B cell (primary cell): ENCODE results near the gene CBX6. TPM values are rescaled to one million over a fixed set of nuclear protein-coding genes. Genes with fewer than 3 reads are reported as not detected.

Source experiments
- ATAC-seq: fragments of 200-7000 bp; cut with Tn5 transposase; one replicate; pipeline ENCODE4 v1.10.0; 2021; ENCODE audit warnings: low read depth, mild to moderate bottlenecking, moderate number of reproducible peaks, moderate library complexity
- CTCF ChIA-PET: fragments of 350-600 bp; sonication (Branson Sonifier 250); formaldehyde crosslinking; loops from one replicate; lab custom pipeline; 2021; ENCODE audit warnings: antibody characterized with exemption, inconsistent platforms; lab: Charles Lee
- POLR2A ChIA-PET: fragments of 350-600 bp; sonication (Branson Sonifier 250); formaldehyde crosslinking; loops from one replicate; lab custom pipeline; 2021; ENCODE audit warnings: antibody characterized with exemption; lab: Charles Lee
- DNase-seq: peaks from one replicate; pipeline ENCODE4 v3.0.0; 2013
- H2AFZ ChIP-seq: 2 replicates; pipeline ENCODE4 v1.6.1; 2012; ENCODE audit warnings: mild to moderate bottlenecking, low read depth, low read length; ENCODE audit not compliant: insufficient read depth, poor library complexity, severe bottlenecking
- H3K27ac ChIP-seq, 2 donors: 1 replicate in 1 of 2; 2 replicates in 1 of 2; pipeline ENCODE4 v1.5.1; 2012 to 2013; ENCODE audit warnings: low read length in 2 of 2, mild to moderate bottlenecking in 2 of 2, moderate library complexity in 1 of 2
- H3K27me3 ChIP-seq, 4 experiments: fragments of 200-600 bp in 1 of 4; sonication (generic) in 1 of 4; replicated peaks in 1 of 4; 1 replicate in 2 of 4; 2 replicates in 2 of 4; pipeline versions ENCODE4 v1.6.1 to v1.7.0; 2013 to 2016; ENCODE audit warnings: low read length in 3 of 4, mild to moderate bottlenecking in 2 of 4, mixed read lengths in 1 of 4, moderate library complexity in 1 of 4; ENCODE audit not compliant: insufficient read depth in 4 of 4, control insufficient read depth in 3 of 4; ENCODE audit errors: control extremely low read depth in 1 of 4
- H3K36me3 ChIP-seq, 2 experiments: replicated peaks in 1 of 2; 1 replicate in 1 of 2; 2 replicates in 1 of 2; pipeline versions ENCODE4 v1.6.1 to v1.7.1; 2013; ENCODE audit warnings: low read length in 1 of 2; ENCODE audit not compliant: insufficient read depth in 2 of 2, control insufficient read depth in 1 of 2; ENCODE audit errors: control extremely low read depth in 1 of 2, extremely low read depth in 1 of 2
- H3K4me1 ChIP-seq, 2 donors: fragments of 200-600 bp in 1 of 2; sonication (generic) in 1 of 2; 1 replicate in 1 of 2; 2 replicates in 1 of 2; pipeline versions ENCODE4 v1.5.1 to v1.6.1; 2013 to 2017; ENCODE audit warnings: low read length in 2 of 2; ENCODE audit not compliant: control insufficient read depth in 2 of 2, insufficient read depth in 2 of 2
- H3K4me2 ChIP-seq: replicated peaks from 2 replicates; pipeline ENCODE3; 2012; ENCODE audit warnings: mild to moderate bottlenecking, low read depth, low read length; ENCODE audit not compliant: poor library complexity, severe bottlenecking
- H3K4me3 ChIP-seq, 5 experiments: fragments of 200-600 bp in 1 of 5; sonication (generic) in 1 of 5; 1 replicate in 3 of 5; 2 replicates in 2 of 5; pipeline versions ENCODE4 v1.5.1 to v1.7.0; 2011 to 2016; ENCODE audit warnings: low read length in 4 of 5, mild to moderate bottlenecking in 4 of 5, low read depth in 2 of 5, control low read depth in 1 of 5, moderate library complexity in 1 of 5; ENCODE audit not compliant: insufficient read depth in 1 of 5; ENCODE audit errors: control extremely low read depth in 1 of 5, extremely low read depth in 1 of 5
- H3K79me2 ChIP-seq: fragments of 200-600 bp; sonication (generic); one replicate; pipeline ENCODE4 v1.6.0; 2016; ENCODE audit warnings: low read length; ENCODE audit not compliant: control insufficient read depth, insufficient read depth
- H3K9ac ChIP-seq: fragments of 200-600 bp; sonication (generic); 2 replicates; pipeline ENCODE4 v1.6.1; 2017; ENCODE audit warnings: mild to moderate bottlenecking, low read length, moderate library complexity
- H3K9me3 ChIP-seq, 3 donors: one replicate each; pipeline versions ENCODE4 v1.6.1 to v1.7.1; 2013; ENCODE audit warnings: low read length in 2 of 3; ENCODE audit not compliant: control insufficient read depth in 2 of 3, insufficient read depth in 1 of 3; ENCODE audit errors: control extremely low read depth in 1 of 3
- H4K20me1 ChIP-seq: 2 replicates; pipeline ENCODE4 v1.6.0; 2012; ENCODE audit warnings: mild to moderate bottlenecking, low read length; ENCODE audit not compliant: insufficient read depth, control insufficient read depth, poor library complexity, severe bottlenecking
- H3K27ac Mint-ChIP-seq: one replicate; pipeline ENCODE4 v1.8.0; 2021; ENCODE audit warnings: mixed read lengths
- H3K27me3 Mint-ChIP-seq: one replicate; pipeline ENCODE4 v1.8.0; 2021; ENCODE audit warnings: mixed read lengths
- H3K4me1 Mint-ChIP-seq: one replicate; pipeline ENCODE4 v1.8.0; 2021; ENCODE audit warnings: mixed read lengths
- H3K4me3 Mint-ChIP-seq: one replicate; pipeline ENCODE4 v1.8.0; 2021; ENCODE audit warnings: mixed read lengths
- H3K9me3 Mint-ChIP-seq: one replicate; pipeline ENCODE4 v1.8.0; 2022; ENCODE audit warnings: mixed read lengths; ENCODE audit not compliant: insufficient read depth
- EZH2 ChIP-seq: IDR thresholded peaks from 2 replicates; pipeline ENCODE4 v1.6.1; 2012; ENCODE audit warnings: borderline replicate concordance, low read depth, mild to moderate bottlenecking, moderate library complexity, low read length; ENCODE audit not compliant: insufficient read depth, poor library complexity, severe bottlenecking
- WGBS: methylation state at CpG from one replicate; pipeline ENCODE4 v1.1.5; 2013; ENCODE audit warnings: missing lambda C conversion rate; ENCODE audit not compliant: insufficient coverage; 5-methylcytosine and 5-hydroxymethylcytosine counted together
- intact Hi-C: fragments of 100-400 bp; cut with micrococcal nuclease; formaldehyde crosslinking; loops from one replicate; pipeline ENCODE4 v1.10.0; 2022
- polyA plus RNA-seq: library from polyadenylated mRNA; depleted of rRNA; stranded (reverse); fragments of >200 nt; gene quantifications from 2 replicates; pipeline ENCODE4 v1.2.3, GENCODE V29; 2012
- total RNA-seq, 2 donors: library from RNA; stranded (reverse); fragments of 120-200 nt in 1 of 2; gene quantifications; 1 replicate in 1 of 2; 2 replicates in 1 of 2; pipeline versions ENCODE4 v1.2.3 to v1.2.4, GENCODE V29; 2013 to 2022
- TF ChIP-seq, protein P1 (sequence below): fragments of 200-600 bp; IDR thresholded peaks from one replicate; pipeline ENCODE4 v1.8.0; 2022; ENCODE audit warnings: antibody characterized with exemption, mild to moderate bottlenecking

The CBX6 gene
- total and polyA plus RNA-seq, 2 donors (not counting 1 experiment from before 2014, with no cell fraction given): 14.9 to 55.1 TPM

DNA sequence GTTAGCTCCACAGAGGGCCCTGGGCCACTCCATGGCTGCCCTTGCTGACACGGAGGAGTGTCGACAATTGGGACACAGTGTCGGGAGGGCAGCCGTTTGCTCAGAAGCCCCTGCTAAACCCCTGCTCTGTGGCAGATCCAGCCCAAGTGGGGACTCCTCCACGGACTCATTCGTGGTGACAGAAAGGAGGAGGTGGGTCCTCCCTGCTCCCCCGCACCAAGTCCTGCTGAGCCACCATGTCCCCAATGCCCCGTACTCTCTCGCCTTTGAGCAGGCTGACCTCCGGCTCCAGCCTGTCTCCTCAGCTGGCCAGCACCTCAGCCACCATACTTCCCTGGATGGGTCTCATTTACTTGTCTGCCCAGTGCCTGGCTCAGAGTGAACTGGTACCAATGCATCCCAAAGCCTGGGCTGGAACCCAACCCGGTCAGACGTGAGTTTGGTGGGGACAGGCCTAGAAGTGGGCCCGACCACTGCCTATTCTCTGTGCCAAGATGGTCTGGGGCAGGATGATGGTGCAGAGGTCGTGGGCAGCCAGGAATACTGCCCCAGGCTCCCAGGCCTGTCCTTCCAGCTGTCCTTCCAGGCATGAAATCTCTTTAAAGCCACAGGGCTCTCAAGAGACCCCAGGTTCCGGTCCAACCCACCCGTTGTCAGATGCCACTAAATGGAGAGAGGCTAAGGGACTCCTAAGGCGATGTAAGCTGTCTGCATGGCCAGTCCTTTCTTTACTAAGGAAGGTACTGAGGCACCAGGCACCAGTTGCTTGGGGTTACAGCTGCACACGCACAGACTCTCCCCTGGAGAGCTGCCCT lies 4.3 kb downstream of the CBX6 start:
- TF ChIP-seq, protein P1, sequence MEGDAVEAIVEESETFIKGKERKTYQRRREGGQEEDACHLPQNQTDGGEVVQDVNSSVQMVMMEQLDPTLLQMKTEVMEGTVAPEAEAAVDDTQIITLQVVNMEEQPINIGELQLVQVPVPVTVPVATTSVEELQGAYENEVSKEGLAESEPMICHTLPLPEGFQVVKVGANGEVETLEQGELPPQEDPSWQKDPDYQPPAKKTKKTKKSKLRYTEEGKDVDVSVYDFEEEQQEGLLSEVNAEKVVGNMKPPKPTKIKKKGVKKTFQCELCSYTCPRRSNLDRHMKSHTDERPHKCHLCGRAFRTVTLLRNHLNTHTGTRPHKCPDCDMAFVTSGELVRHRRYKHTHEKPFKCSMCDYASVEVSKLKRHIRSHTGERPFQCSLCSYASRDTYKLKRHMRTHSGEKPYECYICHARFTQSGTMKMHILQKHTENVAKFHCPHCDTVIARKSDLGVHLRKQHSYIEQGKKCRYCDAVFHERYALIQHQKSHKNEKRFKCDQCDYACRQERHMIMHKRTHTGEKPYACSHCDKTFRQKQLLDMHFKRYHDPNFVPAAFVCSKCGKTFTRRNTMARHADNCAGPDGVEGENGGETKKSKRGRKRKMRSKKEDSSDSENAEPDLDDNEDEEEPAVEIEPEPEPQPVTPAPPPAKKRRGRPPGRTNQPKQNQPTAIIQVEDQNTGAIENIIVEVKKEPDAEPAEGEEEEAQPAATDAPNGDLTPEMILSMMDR: no peak
- Histone ChIP-seq H3K36me3 (peaks cover 0 to 29% of the 10 kb centered on the region in 2 experiments), H3K4me2 (no peak overlapping the region), H3K27ac (no peak overlapping the region), H3K9ac (no peak overlapping the region), H3K4me1 (peaks cover 26 to 34% of the 10 kb centered on the region in 2 donors), H3K9me3 (no peaks in the 10 kb centered on the region), H4K20me1 (peaks cover 74% of the 10 kb centered on the region), H3K79me2 (peaks cover 37% of the 10 kb centered on the region), H3K4me3 (no peak overlapping the region), H3K27me3 (peaks cover 0 to 2% (median 0%) of the 10 kb centered on the region in 4 experiments), H2AFZ (no peak overlapping the region)
- ChIA-PET POLR2A (no interaction called here), CTCF (interaction anchor here (4.6 to 5.1 kb wide), 3 partner anchors 134 to 450 kb away, joined by 23 to 167 read pairs (median 65); partner anchors contain the start of gene RPL3)
- no peak for ATAC-seq
- intact Hi-C loops: no loop called here
- H3K27me3 Mint-ChIP-seq: no peaks in the 10 kb centered on the region
- no peaks in the 10 kb centered on the region for H3K9me3 Mint-ChIP-seq
- H3K4me1 Mint-ChIP-seq: peaks cover 35% of the 10 kb centered on the region
- H3K27ac Mint-ChIP-seq: no peak overlapping the region
- H3K4me3 Mint-ChIP-seq: no peak overlapping the region
- WGBS: 96% methylated on average over 17 of the region's 18 CpGs
- DNase-seq: no peak

DNA sequence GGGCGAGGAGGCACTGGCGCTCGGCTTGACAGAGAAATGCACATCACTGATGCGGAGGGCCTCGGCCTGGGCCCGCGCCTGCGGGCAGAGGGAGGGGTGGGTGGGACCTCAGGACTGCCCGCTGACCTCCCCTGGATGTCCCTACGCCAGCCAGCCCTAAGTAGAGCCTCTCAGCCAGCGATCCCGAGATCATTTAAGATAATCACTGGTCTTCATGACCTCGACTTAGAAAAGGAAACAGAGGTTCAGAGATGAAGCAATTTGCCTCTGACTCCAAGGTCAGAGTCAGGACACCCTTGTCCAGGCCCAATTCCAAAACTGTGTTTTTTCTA lies 4.9 kb downstream of the CBX6 start:
- intact Hi-C loops: no loop called here
- no peak overlapping the region for H3K4me3 Mint-ChIP-seq
- ChIA-PET POLR2A (no interaction called here), CTCF (no interaction called here)
- H3K9me3 Mint-ChIP-seq: no peaks in the 10 kb centered on the region
- DNase-seq (no peak), ATAC-seq (no peak)
- peaks cover 33% of the 10 kb centered on the region for H3K4me1 Mint-ChIP-seq
- 97% methylated on average over 13 of the region's 13 CpGs for WGBS
- H3K27me3 Mint-ChIP-seq: no peaks in the 10 kb centered on the region
- H2AFZ ChIP-seq: no peak overlapping the region
- H3K27ac Mint-ChIP-seq: no peak overlapping the region
- no peaks in the 10 kb centered on the region for H3K9me3 ChIP-seq
- no peak overlapping the region for H3K27ac ChIP-seq
- H3K9ac ChIP-seq: no peak overlapping the region
- H4K20me1 ChIP-seq: peaks cover 74% of the 10 kb centered on the region
- H3K36me3 ChIP-seq: peaks cover 0 to 29% of the 10 kb centered on the region in 2 experiments
- peaks cover 25 to 31% of the 10 kb centered on the region in 2 donors for H3K4me1 ChIP-seq
- no peaks in the 10 kb centered on the region for H3K27me3 ChIP-seq
- H3K79me2 ChIP-seq: peaks cover 37% of the 10 kb centered on the region
- H3K4me3 ChIP-seq: no peak overlapping the region
- no peak for TF ChIP-seq EZH2
- TF ChIP-seq, protein P1: no peak
- no peak overlapping the region for H3K4me2 ChIP-seq
